GM21576 (cell line): ENCODE data around the gene DNHD1.

Experiments
- ATAC-seq: cut with Tn5 transposase; IDR thresholded peaks from one replicate; pipeline ENCODE4 v1.9.1; 2021; ENCODE audit warnings: mild to moderate bottlenecking, moderate library complexity; ENCODE audit not compliant: unreplicated experiment

Gene DNHD1

DNA sequence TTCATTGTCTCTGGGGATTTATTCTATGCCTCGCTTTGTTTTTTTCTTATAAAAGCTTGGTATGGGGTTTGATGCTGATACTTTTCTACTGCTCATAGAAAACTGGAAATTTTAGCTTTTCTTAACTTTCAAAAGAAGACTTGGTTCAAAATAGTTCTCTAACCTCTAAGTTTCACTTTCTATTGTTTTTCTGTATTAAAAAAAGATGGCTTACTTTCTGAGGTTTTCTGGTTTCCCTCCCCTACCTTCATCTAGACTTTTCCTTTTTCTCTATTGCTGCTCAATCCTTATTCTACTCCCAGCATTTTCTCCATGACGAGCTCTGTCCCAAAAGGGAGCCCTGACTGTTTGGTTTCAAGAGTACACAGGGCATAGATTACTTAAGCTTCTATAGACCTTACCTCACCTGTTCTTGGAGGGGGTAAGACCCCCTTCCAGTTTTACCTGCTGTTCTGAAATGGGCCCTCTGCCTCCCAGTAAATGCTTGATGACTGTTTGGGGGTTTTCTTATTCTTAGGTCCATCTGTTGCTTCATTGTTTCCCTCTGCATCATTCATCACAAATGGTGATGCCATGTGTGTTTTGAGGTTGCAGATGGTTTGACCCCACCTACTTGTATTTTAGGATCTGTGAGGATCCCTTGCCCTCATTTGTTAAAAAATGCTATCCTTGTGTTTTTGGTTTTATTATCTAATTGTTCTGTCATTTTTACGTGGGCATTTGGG is 29.5 kb downstream of the DNHD1 start:
- no peak for ATAC-seq

GRCh38 chr11:6529266-6529665 is 32.2 kb downstream of the DNHD1 start:
- no peak for ATAC-seq

DNA sequence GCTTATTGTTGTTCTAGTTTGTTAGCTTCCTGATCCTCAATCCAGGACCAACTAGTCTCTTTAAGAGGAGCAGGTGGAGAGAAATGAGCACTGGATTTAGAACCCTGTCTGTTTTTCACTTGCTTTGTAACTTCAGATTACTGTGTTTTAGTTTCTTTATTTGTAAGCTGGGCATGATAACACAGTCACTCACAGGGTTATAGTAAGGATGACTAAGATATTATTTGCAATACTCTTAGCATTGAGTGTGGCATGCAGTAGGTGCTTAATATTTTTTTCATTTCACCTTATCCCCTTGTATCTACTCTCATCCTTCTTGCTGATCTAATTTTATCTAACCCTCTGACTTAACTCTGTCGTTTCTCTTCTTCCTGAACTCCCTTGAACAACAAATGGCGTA is 33.8 kb downstream of the DNHD1 start:
- ATAC-seq = no peak

DNA sequence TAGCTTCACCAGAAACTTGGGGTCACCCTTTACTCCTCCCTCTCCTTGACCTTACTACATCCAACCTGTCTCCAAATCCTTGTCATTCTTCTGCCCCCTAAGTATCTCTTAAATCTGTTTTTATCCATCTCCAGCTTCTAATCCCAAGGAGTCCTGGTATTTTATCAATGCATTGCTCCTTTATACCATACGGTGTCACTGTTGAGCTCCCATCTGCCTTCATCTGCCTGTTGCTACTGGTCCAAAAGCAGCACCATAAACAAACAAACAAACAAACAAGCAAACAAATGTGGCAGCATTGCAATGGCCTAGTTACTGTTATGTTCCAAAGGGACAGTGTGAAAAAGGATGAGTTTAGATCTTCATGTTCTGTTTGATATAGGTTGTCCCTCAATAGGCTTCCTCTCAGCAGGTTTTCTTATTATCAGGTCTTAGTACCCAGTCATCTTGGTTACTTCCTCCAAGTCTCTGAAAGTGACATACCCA is 34.2 kb downstream of the DNHD1 start:
- no peak for ATAC-seq

DNA sequence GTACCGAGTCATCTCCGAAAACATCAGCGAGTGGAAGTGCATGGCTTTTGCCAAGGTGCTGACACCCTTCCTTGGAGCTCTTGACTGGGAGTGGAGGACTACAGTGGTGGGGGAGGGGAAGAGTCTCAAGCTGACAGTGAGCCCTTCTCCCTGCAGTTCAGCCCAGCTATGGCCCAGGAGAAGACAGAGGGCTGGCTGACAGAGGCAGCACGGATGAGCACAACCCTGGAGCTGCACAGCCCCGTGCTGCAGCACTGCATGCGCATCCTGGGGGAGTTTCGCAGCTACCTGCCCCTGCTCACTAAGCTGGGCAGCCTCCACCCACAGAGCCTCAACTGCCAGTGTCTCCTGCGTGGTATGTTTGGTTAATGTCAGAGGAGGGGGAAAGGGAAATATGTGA is 41.4 kb downstream of the DNHD1 start:
- ATAC-seq = no peak

GRCh38 chr11:6538945-6539344 is 41.9 kb downstream of the DNHD1 start:
- ATAC-seq = no peak

DNA sequence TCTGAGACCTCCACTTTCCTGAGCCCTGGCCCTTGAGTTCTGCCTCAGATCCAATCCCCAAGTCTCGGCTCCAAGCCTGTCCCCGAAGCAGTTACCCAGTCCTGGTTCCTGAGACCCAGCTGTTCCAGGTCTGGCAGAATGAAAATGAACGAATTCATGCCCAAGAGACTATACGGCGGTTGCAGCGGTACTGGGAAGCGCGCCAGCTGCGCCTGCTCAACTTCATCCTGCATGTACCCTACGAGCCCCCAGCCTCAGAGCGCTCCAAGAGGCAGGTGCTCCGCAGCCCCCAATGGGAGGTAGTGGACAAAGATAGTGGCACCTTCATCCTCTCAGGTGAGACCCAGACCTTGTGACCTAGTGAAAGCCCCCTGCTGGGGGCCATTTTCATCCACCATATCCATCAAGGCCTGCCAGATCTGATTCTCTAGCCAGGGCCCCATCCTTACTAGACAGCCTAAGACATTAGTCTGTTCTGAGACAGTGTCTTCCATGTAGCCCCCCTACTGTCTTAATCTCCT is 42.7 kb downstream of the DNHD1 start:
- ATAC-seq = no peak

DNA sequence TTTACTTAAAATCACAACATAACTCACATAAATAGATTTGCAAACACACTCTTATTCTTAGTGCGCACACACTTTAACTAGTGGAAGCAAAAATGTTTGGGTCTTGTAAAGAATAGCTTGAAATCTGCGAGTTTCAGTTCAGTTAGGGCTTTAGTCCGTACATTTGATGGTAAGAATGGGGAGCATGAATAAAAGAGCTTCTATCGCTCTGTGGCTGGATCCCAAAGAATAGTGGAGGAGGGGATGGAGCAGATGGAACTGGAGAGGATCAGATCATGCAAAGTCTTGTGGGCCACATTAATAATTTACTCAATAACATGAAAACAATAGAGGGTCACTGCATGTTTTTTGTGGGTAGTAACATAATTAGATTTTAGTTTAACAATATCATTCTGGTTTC is 44.3 kb downstream of the DNHD1 start:
- no peak for ATAC-seq

- ATAC-seq = no peak
Measured at GRCh38 chr11:6542727-6543126, 45.6 kb downstream of the DNHD1 start.

- ATAC-seq = no peak
Measured at GRCh38 chr11:6544921-6545850, 48.1 kb downstream of the DNHD1 start.

- no peak for ATAC-seq
Measured at GRCh38 chr11:6545917-6546605, 49.0 kb downstream of the DNHD1 start.

- ATAC-seq = no peak
Measured at GRCh38 chr11:6546735-6547134, 49.7 kb downstream of the DNHD1 start.

DNA sequence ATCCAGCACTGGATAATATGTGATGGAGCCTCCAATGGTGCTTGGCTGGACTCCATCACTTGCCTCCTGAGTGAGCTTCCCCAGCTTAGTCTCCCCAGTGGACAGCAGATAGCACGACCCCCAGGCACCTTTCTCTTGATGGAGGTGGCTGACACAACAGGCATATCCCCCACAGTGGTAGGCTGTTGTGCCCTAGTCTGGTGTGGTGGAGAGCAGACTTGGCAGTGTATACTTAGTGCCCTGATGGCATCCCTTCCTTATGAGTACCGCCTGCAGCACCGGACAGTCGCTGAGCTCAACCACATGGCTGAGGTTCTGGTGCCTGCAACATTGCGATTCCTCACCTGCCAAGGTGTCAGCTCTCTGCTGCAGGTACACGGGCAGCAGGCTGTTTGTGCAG is 50.1 kb downstream of the DNHD1 start:
- no peak for ATAC-seq

- no peak for ATAC-seq
Measured at GRCh38 chr11:6548121-6548520, 51.0 kb downstream of the DNHD1 start.

- no peak for ATAC-seq
Measured at GRCh38 chr11:6548641-6549040, 51.6 kb downstream of the DNHD1 start.

GRCh38 chr11:6553634-6554033 is 56.6 kb downstream of the DNHD1 start:
- ATAC-seq = no peak

GRCh38 chr11:6554828-6555706 is 58.0 kb downstream of the DNHD1 start:
- no peak for ATAC-seq

DNA sequence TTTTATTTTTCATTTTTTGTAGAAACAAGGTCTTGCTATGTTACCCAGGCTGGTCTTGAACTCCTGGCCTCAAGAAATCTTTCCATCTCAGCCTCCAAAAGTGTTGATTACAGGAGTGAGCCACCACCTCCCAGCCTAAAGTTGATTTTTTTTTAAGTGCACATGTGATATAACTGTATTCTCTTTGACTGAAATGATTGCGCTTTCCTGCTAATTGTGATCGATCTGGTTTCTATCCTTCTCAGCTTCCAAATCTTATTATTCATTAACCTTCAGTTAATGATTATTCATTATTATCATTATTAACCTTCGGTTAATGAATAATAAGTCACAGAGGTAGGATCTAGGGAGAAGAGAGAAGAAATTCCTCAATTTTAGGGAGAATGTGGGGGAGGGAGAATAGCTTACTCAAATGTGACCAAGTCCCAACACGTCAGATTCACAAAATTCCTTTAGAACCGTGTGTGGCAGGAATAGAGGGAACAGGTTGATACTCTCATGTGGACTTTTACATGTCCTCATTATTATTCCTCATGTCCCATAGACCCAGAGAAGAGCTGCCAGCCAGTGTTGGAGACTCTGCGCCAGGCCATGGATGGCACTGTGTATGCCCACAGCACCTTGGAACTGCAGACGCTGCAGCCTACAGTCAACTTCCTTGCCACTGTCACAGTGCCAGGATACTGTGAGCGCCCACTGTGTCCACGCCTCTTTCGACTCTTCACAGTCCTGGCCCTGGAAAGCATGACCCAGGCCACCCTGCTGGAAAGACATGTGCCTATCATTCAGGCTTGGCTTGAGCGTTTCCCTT is 59.3 kb downstream of the DNHD1 start:
- no peak for ATAC-seq

DNA sequence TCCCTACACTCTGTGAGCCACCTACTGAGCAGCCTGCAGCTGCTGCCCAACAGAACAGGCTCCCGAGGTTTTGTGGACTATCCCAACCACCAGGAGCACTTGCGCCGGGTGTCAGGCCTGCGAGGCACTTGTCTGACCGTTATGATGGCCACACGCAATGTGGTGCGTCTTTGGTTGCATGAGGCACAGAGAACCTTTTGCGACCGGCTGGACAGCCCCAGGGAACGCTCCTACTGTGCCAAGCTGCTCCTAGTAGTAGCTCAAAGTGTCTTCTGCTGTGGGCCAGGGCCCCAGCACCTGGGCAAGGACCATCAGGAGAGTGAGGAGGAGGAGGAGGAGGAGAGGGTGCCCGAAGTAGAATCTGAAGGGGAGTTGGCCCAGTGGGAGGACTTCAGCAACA is 60.0 kb downstream of the DNHD1 start:
- ATAC-seq = no peak
